DND-41 (cell line): ENCODE results near the gene CD63.

Experiments
- CTCF ChIP-seq: IDR thresholded peaks from 2 replicates; pipeline ENCODE4 v1.5.1; 2012; ENCODE audit warnings: borderline replicate concordance, low read length, moderate library complexity, mild to moderate bottlenecking; ENCODE audit not compliant: poor library complexity, severe bottlenecking; ENCODE audit errors: extremely low read depth
- EZH2 ChIP-seq: IDR thresholded peaks from 3 replicates; pipeline ENCODE4 v1.6.1; 2012; ENCODE audit warnings: borderline replicate concordance, low read depth, mild to moderate bottlenecking, moderate library complexity, low read length, inconsistent platforms; ENCODE audit not compliant: severe bottlenecking

- TF ChIP-seq CTCF (no peak), EZH2 (no peak)
Measured at GRCh38 chr12:55739025-55739378, 10.2 kb upstream of the CD63 start.
